GM21423 (cell line): ENCODE measurements around the gene RBBP8NL.

ENCODE experiments used
- ATAC-seq: cut with Tn5 transposase; IDR thresholded peaks from one replicate; pipeline ENCODE4 v1.9.1; 2021; ENCODE audit warnings: mild to moderate bottlenecking, moderate library complexity; ENCODE audit not compliant: unreplicated experiment

The RBBP8NL gene

DNA sequence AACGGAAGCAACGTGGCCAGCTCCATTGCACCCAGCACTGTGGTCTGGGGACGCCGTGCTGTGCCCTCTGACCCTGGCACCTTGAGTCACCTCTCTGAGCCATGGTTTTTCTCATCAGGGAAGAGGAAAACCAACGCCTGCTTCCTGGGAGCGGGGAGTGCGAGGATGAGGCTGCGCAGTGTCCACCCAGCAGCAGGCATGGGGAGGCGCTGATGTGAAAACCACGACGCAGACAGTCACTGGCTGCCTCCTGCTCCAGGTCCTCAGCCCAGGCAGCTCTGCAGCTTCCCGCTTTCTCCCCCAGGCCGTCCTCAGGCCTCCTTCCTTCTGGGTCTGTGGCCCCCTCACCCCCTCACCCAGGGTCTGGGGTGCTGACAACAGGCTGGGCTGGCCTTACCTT lies 34.5 kb upstream of the RBBP8NL start:
- ATAC-seq, result no peak

DNA sequence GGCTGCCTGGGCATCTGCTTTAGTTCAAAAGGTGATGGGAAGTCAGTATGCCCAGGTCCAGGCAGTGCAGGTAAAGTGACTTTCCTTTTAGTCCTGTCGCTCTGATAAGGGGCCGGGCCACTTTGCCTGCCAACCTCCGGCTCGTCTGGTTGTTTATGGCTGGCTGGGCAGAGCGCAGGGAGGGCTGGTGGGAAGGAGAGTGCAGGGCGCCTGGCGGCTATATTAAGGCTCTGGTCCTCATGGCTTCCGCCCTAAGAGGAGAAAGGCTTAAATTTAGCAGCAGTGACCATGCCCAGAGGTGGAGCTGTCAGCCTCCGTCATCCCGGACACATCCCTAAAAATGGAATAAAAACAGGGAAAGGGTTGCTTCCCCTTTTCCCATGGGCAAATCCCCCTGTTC lies 33.8 kb upstream of the RBBP8NL start:
- no peak for ATAC-seq

- no peak for ATAC-seq
Observed at GRCh38 chr20:62460678-62461077, 33.3 kb upstream of the RBBP8NL start.

- no peak for ATAC-seq
Observed at GRCh38 chr20:62459488-62459887, 32.1 kb upstream of the RBBP8NL start.

DNA sequence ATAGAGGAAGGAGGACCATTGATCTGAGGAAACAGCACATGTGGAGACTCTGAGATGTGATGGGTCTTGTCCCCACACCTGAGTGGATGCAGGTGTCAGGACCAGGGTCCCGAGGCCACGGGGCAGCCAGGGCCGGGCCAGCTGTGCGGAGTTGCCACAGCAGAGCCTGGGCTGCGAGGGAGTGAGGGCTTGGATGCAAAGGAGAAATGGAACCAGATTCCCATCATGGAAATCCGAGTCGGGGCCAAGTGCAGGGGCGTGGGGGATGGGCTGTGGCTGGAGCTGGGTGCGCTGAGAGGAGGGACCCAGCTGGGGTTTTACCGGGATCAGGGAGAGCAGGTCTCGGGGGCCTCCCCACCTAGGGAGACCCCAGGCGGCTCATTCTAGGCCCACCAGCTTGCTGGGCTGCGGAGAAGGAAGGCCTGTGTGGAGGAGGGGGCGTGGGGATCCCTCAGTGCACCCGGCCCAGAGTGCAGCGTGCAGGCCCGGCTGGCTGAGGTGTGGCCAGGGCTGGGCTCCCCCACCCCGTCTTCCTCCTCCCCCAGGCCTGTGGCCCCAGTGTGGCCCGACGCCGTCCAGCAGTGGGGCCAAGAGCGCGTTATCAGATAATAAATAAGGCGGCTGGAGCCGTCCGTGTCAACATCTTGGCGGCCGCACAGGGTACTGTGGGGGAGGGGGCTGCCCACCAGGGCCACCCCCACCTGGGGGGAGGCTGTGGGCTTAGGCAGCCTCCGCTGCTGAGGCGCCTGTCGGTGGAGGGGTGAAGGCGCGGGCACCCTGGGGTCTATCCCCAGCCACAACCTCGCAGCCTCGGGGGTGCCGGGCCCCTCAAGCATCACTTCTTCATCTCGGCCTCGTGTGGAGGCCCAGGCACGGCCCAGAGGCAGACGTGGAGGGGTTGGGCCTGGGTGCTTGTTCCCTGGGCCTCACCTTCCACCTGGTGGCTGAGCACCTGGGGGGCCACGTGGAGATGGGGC lies 31.2 kb upstream of the RBBP8NL start:
- no peak for ATAC-seq

DNA sequence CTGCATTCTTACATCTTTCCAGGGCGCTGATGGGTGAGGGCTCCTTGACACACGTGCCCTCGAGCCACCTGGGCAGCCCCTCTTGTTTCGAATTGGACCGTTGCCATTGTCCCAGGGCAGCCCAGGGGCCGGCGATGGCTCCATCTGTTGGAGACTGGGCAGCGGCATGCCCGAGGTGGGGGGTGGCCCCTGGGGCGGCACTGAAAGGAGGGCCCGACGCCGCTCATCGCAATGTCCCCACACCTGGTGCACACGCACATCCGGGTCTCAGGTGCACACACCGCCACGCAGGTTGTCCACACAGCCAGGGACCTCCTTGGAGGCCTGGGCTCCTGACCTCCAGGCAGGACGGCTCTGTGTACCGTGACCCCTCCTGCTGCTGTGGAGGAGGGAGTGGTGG lies 30.5 kb upstream of the RBBP8NL start:
- ATAC-seq, result no peak

GRCh38 chr20:62457098-62457497 lies 29.8 kb upstream of the RBBP8NL start:
- no peak for ATAC-seq

DNA sequence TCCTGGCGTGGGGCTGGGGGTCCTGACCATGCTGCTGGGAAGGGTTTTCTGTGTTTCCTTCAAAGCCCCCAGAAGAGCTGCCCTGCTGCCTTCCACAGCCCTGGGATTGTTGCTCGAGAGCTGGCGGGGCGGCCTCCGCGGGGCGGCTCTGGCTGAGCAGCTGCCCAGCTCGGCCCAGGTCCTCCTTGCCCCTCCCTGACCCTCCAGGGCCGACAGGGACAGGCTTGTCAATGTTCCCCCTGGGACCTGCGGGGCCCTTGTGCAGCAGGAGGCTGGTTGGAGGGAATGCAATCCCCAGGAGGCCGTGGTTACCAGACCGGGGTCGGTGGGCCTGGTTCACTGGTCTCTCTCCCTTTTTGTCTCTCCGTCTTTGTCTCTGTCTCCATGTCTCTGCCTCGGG lies 28.6 kb upstream of the RBBP8NL start:
- no peak for ATAC-seq

DNA sequence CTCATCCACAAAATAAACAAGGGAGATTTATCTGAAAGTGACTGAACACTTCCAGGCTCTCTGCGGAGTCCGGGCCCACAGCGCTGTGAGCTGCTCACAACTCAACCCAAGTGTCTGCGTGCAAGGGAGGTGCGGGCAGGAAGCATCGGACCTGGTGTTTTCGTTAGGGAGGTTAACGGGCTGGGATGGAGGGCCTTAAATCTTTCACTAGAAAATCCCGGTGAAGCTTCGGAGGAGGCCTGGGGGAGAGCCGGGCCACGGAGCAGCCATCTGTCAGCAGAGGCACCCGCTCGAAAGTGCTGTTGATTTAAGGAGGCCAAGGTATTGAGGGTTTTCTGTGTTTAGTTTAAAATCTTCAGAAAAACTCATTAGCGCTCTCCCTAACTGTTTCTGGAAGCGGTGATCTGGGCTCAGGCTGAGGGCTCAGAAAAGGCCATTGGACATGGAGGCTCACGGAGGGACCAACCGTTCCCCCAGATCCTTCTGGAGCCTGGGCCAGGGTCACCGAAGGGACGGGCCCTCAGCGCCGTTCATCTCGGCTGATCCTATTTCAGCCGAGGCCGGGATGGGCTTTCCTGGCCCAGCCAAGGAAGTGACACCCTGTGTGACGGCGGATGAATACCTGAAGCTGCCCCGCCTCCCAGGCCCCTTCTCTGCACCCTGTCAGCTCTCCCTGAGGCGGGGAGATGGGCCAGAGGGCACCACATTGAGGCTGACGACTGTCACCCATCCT lies 27.7 kb upstream of the RBBP8NL start:
- ATAC-seq, result no peak

DNA sequence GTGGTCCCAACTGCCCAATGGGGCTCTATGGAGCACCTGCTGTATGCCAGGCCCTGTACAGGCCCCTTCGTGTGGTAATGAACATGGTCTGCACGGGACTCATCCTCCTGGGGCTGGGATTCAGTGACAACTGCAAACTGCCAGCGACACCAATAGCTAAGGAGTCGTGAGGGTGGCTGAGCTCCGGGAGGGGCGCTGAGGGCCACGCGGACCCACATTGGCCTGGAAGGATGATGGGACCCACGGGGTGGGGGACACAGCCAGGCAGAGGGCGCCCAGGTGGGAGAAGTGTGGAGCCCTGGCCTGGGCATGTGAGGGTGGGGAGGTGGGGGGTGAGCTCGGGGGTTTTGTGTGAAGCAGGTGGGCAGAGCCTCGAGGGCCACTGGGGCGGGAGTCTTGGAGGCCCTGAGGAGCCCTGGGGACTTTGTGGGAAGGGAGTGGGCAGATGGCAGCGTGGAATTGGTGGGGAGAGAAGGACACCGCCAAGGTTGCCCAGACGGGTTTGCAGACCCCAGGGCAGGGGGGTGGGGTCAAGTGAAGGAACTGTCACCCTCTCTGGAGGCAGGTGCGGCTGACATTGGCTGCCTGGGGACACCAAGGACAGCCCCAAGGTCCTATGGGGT lies 26.0 kb upstream of the RBBP8NL start:
- ATAC-seq, result no peak

GRCh38 chr20:62452475-62453095 lies 25.2 kb upstream of the RBBP8NL start:
- no peak for ATAC-seq

DNA sequence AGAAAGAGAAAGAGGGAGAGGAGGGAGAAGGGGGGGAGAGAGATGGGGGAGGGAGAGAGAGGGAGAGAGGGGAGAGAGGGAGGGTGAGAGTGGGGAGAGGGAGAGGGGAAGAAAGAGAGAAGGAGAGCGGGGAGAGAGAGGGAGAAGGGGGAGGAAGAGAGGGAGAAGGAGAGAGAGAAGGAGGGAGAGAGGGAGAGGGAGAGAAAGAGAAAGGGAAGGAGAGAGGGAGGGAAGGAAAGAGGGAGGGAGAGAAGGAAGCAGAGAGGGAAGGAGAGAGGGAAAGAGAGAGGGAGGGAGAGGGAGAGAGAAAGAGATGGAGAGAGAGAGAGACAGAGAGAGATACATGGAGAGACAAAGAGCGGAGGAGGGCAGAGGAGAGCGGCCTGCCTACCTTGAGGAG lies 24.6 kb upstream of the RBBP8NL start:
- ATAC-seq, result no peak

- no peak for ATAC-seq
Observed at GRCh38 chr20:62451156-62451767, 23.9 kb upstream of the RBBP8NL start.

DNA sequence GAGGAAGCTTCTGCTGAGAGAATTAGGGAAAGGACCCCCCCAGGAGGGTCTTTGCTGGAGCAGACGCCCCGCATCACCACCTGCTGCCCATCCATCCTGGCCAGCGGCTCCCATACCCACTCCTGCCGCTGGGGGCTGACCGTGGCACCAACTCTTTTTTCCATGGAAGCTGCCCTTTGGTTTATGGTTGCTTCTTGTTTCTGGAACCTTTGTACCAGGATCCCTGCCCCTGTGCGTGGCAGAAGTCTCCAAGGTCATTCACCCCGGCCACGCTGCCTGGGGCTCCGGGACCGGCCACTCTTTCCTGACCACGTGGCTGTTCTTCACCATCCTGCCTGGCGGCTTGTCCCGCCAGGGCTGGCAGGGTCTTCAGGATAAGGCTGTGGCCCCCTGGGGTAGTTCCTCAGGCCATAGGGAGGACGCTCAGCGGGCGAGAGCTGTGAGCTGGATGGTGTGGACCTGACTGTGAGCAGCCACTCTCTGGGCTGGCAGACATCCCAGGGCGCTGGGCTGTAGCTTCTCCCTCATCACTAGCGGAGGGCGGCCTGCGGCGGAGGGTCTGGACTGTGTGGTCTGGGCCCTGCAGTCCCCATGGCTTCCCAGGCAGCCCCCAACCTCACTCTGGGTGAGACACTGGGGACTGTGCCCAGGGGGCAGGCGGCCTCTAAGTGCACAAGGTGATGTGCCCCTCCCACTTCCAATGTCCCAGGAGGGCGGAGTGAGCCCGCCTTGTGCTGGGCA lies 22.8 kb upstream of the RBBP8NL start:
- no peak for ATAC-seq

GRCh38 chr20:62448788-62449187 lies 21.4 kb upstream of the RBBP8NL start:
- ATAC-seq, result no peak

DNA sequence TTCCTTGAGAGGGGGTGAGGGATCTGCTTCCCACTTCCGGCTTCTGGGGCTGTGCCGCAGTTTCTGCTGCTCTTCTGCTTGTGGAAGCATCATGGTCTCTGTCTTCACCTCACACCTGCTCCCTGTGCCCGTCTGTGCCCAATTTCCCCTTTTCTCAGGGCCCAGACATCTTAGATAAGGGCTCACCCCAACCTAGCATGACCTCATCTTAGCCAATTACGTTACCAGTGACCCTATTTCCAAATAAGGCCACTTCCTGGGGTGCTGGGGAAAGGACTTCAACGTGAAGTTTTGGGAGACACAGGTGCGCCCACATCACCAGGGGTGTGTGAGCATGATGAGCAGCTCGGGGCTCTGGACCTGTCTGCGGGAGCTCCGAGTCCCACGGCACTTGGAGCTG lies 20.7 kb upstream of the RBBP8NL start:
- no peak for ATAC-seq

- ATAC-seq, result no peak
Observed at GRCh38 chr20:62446888-62447869, 19.8 kb upstream of the RBBP8NL start.

DNA sequence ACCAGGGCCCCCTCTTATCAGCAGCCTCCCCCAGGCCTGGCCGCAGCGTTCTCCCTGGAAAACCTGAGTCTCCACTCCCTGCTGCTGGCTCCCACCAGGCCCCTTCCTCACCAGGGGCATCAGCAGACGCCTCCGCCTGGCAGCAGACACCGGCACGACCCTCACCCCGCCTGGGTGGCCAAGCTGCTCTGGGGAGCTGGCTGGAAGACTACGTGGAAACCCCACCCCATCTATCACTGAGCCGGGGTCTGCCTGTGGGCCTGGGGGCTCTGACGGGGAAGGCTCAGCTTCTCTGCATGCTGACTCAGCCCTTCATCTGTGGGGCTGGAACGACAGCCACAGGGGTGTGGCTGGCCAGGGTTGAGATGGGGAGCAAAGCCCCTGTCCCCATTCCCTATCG lies 19.1 kb upstream of the RBBP8NL start:
- no peak for ATAC-seq
